GM10266 (cell line): ENCODE results near the gene DCAF5.

Experiments used
- DNase-seq: peaks from one replicate; pipeline ENCODE4 v3.0.0; 2012; ENCODE audit errors: extremely low spot score
- TF ChIP-seq, protein P1 (sequence below): IDR thresholded peaks from 2 replicates; pipeline ENCODE4 v1.5.1; 2012; ENCODE audit warnings: mild to moderate bottlenecking, low read depth; ENCODE audit not compliant: control insufficient read depth, insufficient read depth; ENCODE audit errors: missing control alignments

DCAF5 gene

GRCh38 chr14:69004731-69005431 lies 148.0 kb downstream of the DCAF5 start:
- TF ChIP-seq, protein P1, sequence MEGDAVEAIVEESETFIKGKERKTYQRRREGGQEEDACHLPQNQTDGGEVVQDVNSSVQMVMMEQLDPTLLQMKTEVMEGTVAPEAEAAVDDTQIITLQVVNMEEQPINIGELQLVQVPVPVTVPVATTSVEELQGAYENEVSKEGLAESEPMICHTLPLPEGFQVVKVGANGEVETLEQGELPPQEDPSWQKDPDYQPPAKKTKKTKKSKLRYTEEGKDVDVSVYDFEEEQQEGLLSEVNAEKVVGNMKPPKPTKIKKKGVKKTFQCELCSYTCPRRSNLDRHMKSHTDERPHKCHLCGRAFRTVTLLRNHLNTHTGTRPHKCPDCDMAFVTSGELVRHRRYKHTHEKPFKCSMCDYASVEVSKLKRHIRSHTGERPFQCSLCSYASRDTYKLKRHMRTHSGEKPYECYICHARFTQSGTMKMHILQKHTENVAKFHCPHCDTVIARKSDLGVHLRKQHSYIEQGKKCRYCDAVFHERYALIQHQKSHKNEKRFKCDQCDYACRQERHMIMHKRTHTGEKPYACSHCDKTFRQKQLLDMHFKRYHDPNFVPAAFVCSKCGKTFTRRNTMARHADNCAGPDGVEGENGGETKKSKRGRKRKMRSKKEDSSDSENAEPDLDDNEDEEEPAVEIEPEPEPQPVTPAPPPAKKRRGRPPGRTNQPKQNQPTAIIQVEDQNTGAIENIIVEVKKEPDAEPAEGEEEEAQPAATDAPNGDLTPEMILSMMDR = no peak

GRCh38 chr14:69003626-69004025 lies 149.3 kb downstream of the DCAF5 start:
- TF ChIP-seq, protein P1 = no peak
- no peak for DNase-seq

More at GRCh38 chr14:69004731-69005431, 148.0 kb downstream of the DCAF5 start:
- DNase-seq = no peak

DNA sequence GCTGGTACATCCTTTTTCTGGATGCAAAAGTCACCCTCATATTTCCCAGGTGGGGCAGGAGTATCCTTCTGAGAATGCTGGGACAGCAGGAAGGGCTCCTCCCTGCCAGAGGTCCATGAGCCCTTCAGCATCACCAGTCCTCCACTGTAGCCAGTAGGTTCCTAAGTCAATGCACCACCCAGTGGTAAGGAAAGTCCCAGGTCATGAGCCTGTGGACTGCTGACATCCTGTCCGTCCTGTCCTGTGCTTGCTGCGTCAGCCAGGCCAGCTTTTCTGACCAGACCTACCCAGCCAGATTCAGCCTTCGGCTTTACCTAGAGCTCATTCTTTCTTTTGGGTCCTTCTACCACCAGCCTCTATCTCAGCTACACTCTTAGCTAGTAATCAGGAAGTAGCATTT lies 150.8 kb downstream of the DCAF5 start:
- DNase-seq = peak; percentile 33

GRCh38 chr14:69001375-69001774 lies 151.5 kb downstream of the DCAF5 start:
- TF ChIP-seq, protein P1 = no peak
- no peak for DNase-seq

More for the DNA sequence above, 150.8 kb downstream of the DCAF5 start:
- TF ChIP-seq, protein P1 = peak; percentile 24
